K562 (cell line): Measurements from ENCODE around the gene TPGS1. TPM values are rescaled to one million over a fixed set of nuclear protein-coding genes. Genes with fewer than 3 reads are reported as not detected.

Source experiments
- ATAC-seq: fragments of 200-7000 bp; cut with Tn5 transposase; 3 replicates; pipeline ENCODE4 v1.9.1; 2020; ENCODE audit warnings: moderate library complexity
- BruUV-seq: library from RNA; stranded (reverse); fragments of 400-500 nt; replicated peaks from 2 replicates; lab custom pipeline; 2021; lab: Mats Ljungman, UMichigan
- CTCF ChIA-PET: fragments of 300-600 bp; formaldehyde crosslinking; extraction: SDS; loops from one replicate; lab custom pipeline; 2021; ENCODE audit warnings: low intra/inter-chr PET ratio; lab: Yijun Ruan, JAX
- POLR2A ChIA-PET: fragments of 300-600, 350-650 bp; sonication (Branson Sonifier 250); formaldehyde crosslinking; extraction: SDS; loops from one replicate; lab custom pipeline; 2021; ENCODE audit warnings: antibody characterized with exemption, inconsistent platforms; lab: Yijun Ruan, JAX
- DNase-seq, 4 experiments: peaks; one replicate each; pipeline versions ENCODE4 v3.0.0 to v3.0.0-alpha.2; 2011 to 2018; ENCODE audit warnings: low spot score in 3 of 4, mixed read lengths in 3 of 4; ENCODE audit errors: extremely low read depth in 1 of 4
- FAIRE-seq: peaks from 2 replicates; lab custom pipeline; 2011; peaks lifted over from hg19 to GRCh38; lab: Jason Lieb, UNC
- H2AFZ ChIP-seq: 2 replicates; pipeline ENCODE4 v1.6.0; 2011; ENCODE audit warnings: low read depth, low read length, control low read depth, inconsistent platforms
- H3K27ac ChIP-seq: fragments of 200-600 bp; 3 replicates; pipeline ENCODE4 v1.8.0; 2011; ENCODE audit warnings: low read depth, mild to moderate bottlenecking, control low read depth, inconsistent platforms, low read length, moderate library complexity, mixed read lengths; ENCODE audit errors: extremely low read depth
- H3K27me3 ChIP-seq, 2 experiments: fragments of 300-600 bp in 1 of 2; 2 replicates in 1 of 2; 3 replicates in 1 of 2; pipeline versions ENCODE4 v1.6.0 to v1.8.0; 2011; ENCODE audit warnings: inconsistent platforms in 2 of 2, low read length in 2 of 2, mild to moderate bottlenecking in 1 of 2, mixed read lengths in 1 of 2, moderate library complexity in 1 of 2; ENCODE audit not compliant: control insufficient read depth in 2 of 2, insufficient read depth in 2 of 2
- H3K36me3 ChIP-seq: fragments of 300-600 bp; 3 replicates; pipeline ENCODE4 v1.8.0; 2011; ENCODE audit warnings: mild to moderate bottlenecking, low read length, inconsistent platforms; ENCODE audit not compliant: control insufficient read depth, insufficient read depth
- H3K4me1 ChIP-seq, 2 experiments: fragments of 200-600 bp in 1 of 2; replicated peaks in 1 of 2; 2 replicates in 1 of 2; 3 replicates in 1 of 2; pipeline versions ENCODE4 v1.5.1 to v1.8.0; 2011; ENCODE audit warnings: inconsistent platforms in 2 of 2, low read length in 2 of 2, mild to moderate bottlenecking in 1 of 2, mixed read lengths in 1 of 2, moderate library complexity in 1 of 2; ENCODE audit not compliant: control insufficient read depth in 2 of 2, insufficient read depth in 2 of 2
- H3K4me2 ChIP-seq: 2 replicates; pipeline ENCODE4 v1.6.1; 2011; ENCODE audit warnings: low read length, control low read depth, inconsistent platforms, mixed read lengths; ENCODE audit not compliant: insufficient read depth
- H3K4me3 ChIP-seq: fragments of 200-600 bp; sonication (generic), shearing (Covaris generic); 2 replicates; pipeline ENCODE4 v1.5.1; 2016; ENCODE audit warnings: control low read depth, inconsistent platforms
- H3K79me2 ChIP-seq: fragments of 200-600 bp; 3 replicates; pipeline ENCODE4 v1.8.0; 2011; ENCODE audit warnings: low read length, inconsistent platforms; ENCODE audit not compliant: control insufficient read depth, insufficient read depth
- H3K9ac ChIP-seq, 2 experiments: 2 replicates each; pipeline versions ENCODE4 v1.6.0 to v1.6.1; 2011; ENCODE audit warnings: low read depth in 2 of 2, low read length in 2 of 2, control low read depth in 1 of 2, inconsistent platforms in 1 of 2, mild to moderate bottlenecking in 1 of 2, mixed read lengths in 1 of 2; ENCODE audit not compliant: insufficient read depth in 1 of 2
- H3K9me1 ChIP-seq: one replicate; pipeline ENCODE4 v1.6.0; 2011; ENCODE audit warnings: inconsistent platforms, mild to moderate bottlenecking, low read length, moderate library complexity; ENCODE audit not compliant: control insufficient read depth, insufficient read depth
- H3K9me3 ChIP-seq: replicated peaks from 2 replicates; pipeline ENCODE4 v1.5.1; 2011; ENCODE audit warnings: low read depth, low read length, inconsistent platforms; ENCODE audit not compliant: control insufficient read depth, insufficient read depth
- H4K20me1 ChIP-seq: replicated peaks from 2 replicates; pipeline ENCODE4 v1.6.1; 2011; ENCODE audit warnings: low read length, inconsistent platforms, mixed read lengths; ENCODE audit not compliant: control insufficient read depth, insufficient read depth
- BCOR ChIP-seq: fragments of 450-650 bp; IDR thresholded peaks from 2 replicates; pipeline ENCODE4 v1.6.1; 2016
- EP300 ChIP-seq: IDR thresholded peaks from 2 replicates; pipeline ENCODE4 v1.6.1; 2012; ENCODE audit warnings: low read length, improper control_type of control experiment
- FIP1L1 ChIP-seq: fragments of 200-400 bp; formaldehyde crosslinking; IDR thresholded peaks from 2 replicates; pipeline ENCODE4 v1.6.1; 2018; ENCODE audit warnings: mild to moderate bottlenecking, low read depth, low read length; ENCODE audit not compliant: poor library complexity, severe bottlenecking
- PCBP1 ChIP-seq: fragments of 200-400 bp; formaldehyde crosslinking; IDR thresholded peaks from 2 replicates; pipeline ENCODE4 v1.6.1; 2018; ENCODE audit warnings: mild to moderate bottlenecking, low read depth, low read length; ENCODE audit not compliant: poor library complexity, severe bottlenecking
- POLR2AphosphoS2 ChIP-seq: IDR thresholded peaks from 2 replicates; pipeline ENCODE4 v1.6.1; 2012; ENCODE audit warnings: low read length, improper control_type of control experiment
- SMARCA5 ChIP-seq: fragments of 450-650 bp; IDR thresholded peaks from 2 replicates; pipeline ENCODE4 v1.6.1; 2016
- ZFP36 ChIP-seq: fragments of 150-350 bp; IDR thresholded peaks from 2 replicates; pipeline ENCODE4 v1.6.1; 2018; ENCODE audit warnings: low read length, low read depth; ENCODE audit not compliant: partially characterized antibody
- ZNF143 ChIP-seq: sonication (generic); formaldehyde crosslinking; IDR thresholded peaks from 2 replicates; pipeline ENCODE4 v1.9.0; 2022; ENCODE audit warnings: mild to moderate bottlenecking, missing genetic modification reagents
- ZNF318 ChIP-seq, 2 experiments: fragments of 450-650 bp; IDR thresholded peaks; 2 replicates each; pipeline ENCODE4 v1.6.1; 2016; ENCODE audit warnings: mild to moderate bottlenecking in 2 of 2, borderline replicate concordance in 1 of 2, low read depth in 1 of 2, moderate library complexity in 1 of 2
- ZNF780A ChIP-seq: fragments of 250-450 bp; sonication (Bioruptor Pico); IDR thresholded peaks from 2 replicates; pipeline ENCODE4 v1.5.0; 2021; ENCODE audit warnings: mild to moderate bottlenecking
- WGBS: fragments of 100-300 bp; shearing (Covaris generic); methylation state at CpG from one replicate; pipeline ENCODE4 v1.1.6; 2016; ENCODE audit warnings: low coverage, mixed read lengths; ENCODE audit not compliant: insufficient coverage; ENCODE audit errors: missing lambda C conversion rate; 5-methylcytosine and 5-hydroxymethylcytosine counted together
- in situ Hi-C: fragments of 300-500 bp; cut with MboI; formaldehyde crosslinking; loops from 4 replicates; pipeline ENCODE4 v1.15.0; 2018; ENCODE audit warnings: inconsistent platforms, mixed read lengths
- intact Hi-C: fragments of 100-400 bp; cut with micrococcal nuclease; formaldehyde crosslinking; loops from 2 replicates; pipeline ENCODE4 v1.14.2; 2022
- polyA plus RNA-seq, 8 experiments: library from polyadenylated mRNA; depleted of rRNA in 4 of 8; stranded (reverse) in 5 of 8; unstranded in 3 of 8; fragments of >200 nt; fragmentation: Nextera tagmentation in 2 of 8; fragmentation: Illumina TruSeq in 1 of 8; extraction: Ambion mirVana in 2 of 8; extraction: Trizol in 1 of 8; gene quantifications; 2 replicates each; pipeline versions ENCODE4 v1.2.1 to v1.2.3, GENCODE V29; 2011 to 2014; ENCODE audit warnings: inconsistent platforms in 1 of 8, missing spikeins in 1 of 8
- total RNA-seq, 7 experiments: library from RNA; depleted of rRNA in 6 of 7; stranded (reverse); fragments of >200 nt in 6 of 7; fragmentation: Illumina TruSeq in 2 of 7; extraction: Trizol in 2 of 7; gene quantifications; 2 replicates each; pipeline versions ENCODE4 v1.2.1 to v1.2.3, GENCODE V29; 2011 to 2021; ENCODE audit warnings: low replicate concordance in 1 of 7
- TF ChIP-seq, protein P1 (sequence below): fragments of 250-450 bp; sonication (Bioruptor Pico); IDR thresholded peaks from 2 replicates; pipeline ENCODE4 v1.5.0; 2022; ENCODE audit warnings: mild to moderate bottlenecking

Gene TPGS1
- total and polyA plus RNA-seq, 9 of the 15 experiments (the other 6 are each of a cell fraction or from before 2014, with no cell fraction given) = 0.30 to 31.6 (median 1.2) TPM; not detected in 2

DNA sequence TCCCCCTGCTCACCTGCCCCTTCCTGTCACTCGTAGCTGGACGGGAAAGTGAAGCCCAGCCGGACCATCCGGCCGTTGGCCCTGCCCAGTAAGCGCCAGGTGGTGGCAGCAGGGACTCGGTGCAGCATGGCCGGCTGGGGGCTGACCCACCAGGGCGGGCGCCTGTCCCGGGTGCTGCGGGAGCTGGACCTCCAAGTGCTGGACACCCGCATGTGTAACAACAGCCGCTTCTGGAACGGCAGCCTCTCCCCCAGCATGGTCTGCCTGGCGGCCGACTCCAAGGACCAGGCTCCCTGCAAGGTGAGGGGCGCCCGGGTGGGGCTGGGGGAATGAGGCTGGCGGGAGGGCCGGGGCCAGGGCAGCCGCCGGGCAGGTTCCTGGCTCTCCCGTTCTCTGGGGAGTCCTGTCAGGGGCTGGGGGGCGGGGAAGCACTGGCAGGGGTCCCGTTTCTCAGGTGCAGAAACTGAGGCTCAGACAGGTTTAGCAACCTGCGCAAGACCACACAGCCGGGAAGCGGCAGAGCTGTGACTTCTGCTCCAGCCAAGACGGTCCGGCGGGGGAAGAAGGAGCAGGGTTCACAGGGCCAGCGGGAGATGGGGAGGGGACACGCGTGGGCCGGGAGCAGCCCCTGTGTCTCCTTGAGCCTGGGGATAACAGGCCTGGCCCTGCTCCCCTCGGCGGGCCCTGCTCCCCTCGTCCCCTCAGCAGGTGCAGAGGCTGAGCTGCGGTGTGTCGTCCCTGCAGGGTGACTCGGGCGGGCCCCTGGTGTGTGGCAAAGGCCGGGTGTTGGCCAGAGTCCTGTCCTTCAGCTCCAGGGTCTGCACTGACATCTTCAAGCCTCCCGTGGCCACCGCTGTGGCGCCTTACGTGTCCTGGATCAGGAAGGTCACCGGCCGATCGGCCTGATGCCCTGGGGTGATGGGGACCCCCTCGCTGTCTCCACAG, 41.9 kb downstream of the TPGS1 start:
- Histone ChIP-seq H3K27me3 (no peaks in the 10 kb centered on the region), H3K79me2 (no peaks in the 10 kb centered on the region), H4K20me1 (no peaks in the 10 kb centered on the region), H2AFZ (no peak overlapping the region), H3K27ac (no peak overlapping the region), H3K9ac (no peak overlapping the region; a peak in 1 of 4 replicates), H3K4me2 (no peak overlapping the region), H3K4me1 (peaks cover 10 to 61% of the 10 kb centered on the region in 2 experiments), H3K9me1 (no peaks in the 10 kb centered on the region), H3K4me3 (no peak overlapping the region), H3K9me3 (no peaks in the 10 kb centered on the region), H3K36me3 (no peaks in the 10 kb centered on the region)
- in situ Hi-C loops (no loop called here), intact Hi-C loops (no loop called here)
- CTCF ChIA-PET = no interaction called here
- DNase-seq (peak in 2 of 4 experiments; percentile 5 to 8), FAIRE-seq (no peak), ATAC-seq (no peak)
- no TSS peak for BruUV-seq
- WGBS = 88% methylated on average over 29 of the region's 52 CpGs
- POLR2A ChIA-PET = interaction anchor here (0.7 to 1.2 kb wide), 2 partner anchors 16 to 87 kb away, joined by 3 to 5 read pairs; no protein-coding TSS in a partner anchor
- TF ChIP-seq FIP1L1 = peak; percentile 32
- peak; percentile 39 for TF ChIP-seq PCBP1
- TF ChIP-seq POLR2AphosphoS2 = no peak
- no peak for TF ChIP-seq SMARCA5
- no peak for TF ChIP-seq ZNF780A
- TF ChIP-seq BCOR = 0 out of 2 replicates have a peak, but pooled peaks have one; percentile 50
- TF ChIP-seq, protein P1, sequence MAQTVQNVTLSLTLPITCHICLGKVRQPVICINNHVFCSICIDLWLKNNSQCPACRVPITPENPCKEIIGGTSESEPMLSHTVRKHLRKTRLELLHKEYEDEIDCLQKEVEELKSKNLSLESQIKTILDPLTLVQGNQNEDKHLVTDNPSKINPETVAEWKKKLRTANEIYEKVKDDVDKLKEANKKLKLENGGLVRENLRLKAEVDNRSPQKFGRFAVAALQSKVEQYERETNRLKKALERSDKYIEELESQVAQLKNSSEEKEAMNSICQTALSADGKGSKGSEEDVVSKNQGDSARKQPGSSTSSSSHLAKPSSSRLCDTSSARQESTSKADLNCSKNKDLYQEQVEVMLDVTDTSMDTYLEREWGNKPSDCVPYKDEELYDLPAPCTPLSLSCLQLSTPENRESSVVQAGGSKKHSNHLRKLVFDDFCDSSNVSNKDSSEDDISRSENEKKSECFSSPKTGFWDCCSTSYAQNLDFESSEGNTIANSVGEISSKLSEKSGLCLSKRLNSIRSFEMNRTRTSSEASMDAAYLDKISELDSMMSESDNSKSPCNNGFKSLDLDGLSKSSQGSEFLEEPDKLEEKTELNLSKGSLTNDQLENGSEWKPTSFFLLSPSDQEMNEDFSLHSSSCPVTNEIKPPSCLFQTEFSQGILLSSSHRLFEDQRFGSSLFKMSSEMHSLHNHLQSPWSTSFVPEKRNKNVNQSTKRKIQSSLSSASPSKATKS = no peak
- TF ChIP-seq EP300 = no peak
- TF ChIP-seq ZFP36 = peak; percentile 27
- no peak for TF ChIP-seq ZNF318 (IDR thresholded peaks at IDR 0.05; ENCODE audit: borderline replicate concordance in 1 of 2, low read depth in 1 of 2)
- no peak for TF ChIP-seq ZNF143 (CRISPR knock-in tag)
